ENCODE results near the gene POFUT1. TPM values are rescaled to one million over a fixed set of nuclear protein-coding genes. Genes with fewer than 3 reads are reported as not detected.

Gene POFUT1
- polyA plus RNA-seq, 3 donors, result 10.9 to 22.8 (median 11.8) TPM

- peaks cover 12% of the 10 kb centered on the region for H3K4me1 Mint-ChIP-seq
- H3K4me1 ChIP-seq (ENCODE audit: control insufficient read depth in 1 of 2, insufficient read depth in 2 of 2, low read length in 2 of 2), result peaks cover 6 to 11% of the 10 kb centered on the region in 2 donors
These were observed 22.6 kb upstream of the POFUT1 start for GRCh38 chr20:32184961-32185603.

GRCh38 chr20:32186506-32186905 lies 21.2 kb upstream of the POFUT1 start:
- H3K4me3 ChIP-seq (replicated peaks in 1 of 3; ENCODE audit: low read depth in 2 of 3, low read length in 3 of 3), result no peak overlapping the region
- no peak overlapping the region for H3K9ac ChIP-seq (ENCODE audit: insufficient read depth, low read length, poor library complexity, severe bottlenecking)
- H3K9me3 ChIP-seq (replicated peaks in 1 of 2; ENCODE audit: control insufficient read depth in 1 of 2, insufficient read depth in 1 of 2, low read length in 2 of 2), result no peaks in the 10 kb centered on the region
- no CpG with 5 or more reads among the region's 1 CpG for WGBS (ENCODE audit: insufficient coverage)
- H3K4me1 ChIP-seq (ENCODE audit: control insufficient read depth in 1 of 2, insufficient read depth in 2 of 2, low read length in 2 of 2), result peaks cover 16 to 21% of the 10 kb centered on the region in 2 donors
- H3K27me3 Mint-ChIP-seq (ENCODE audit: low read depth in 3 of 3), result peaks cover 4 to 6% (median 6%) of the 10 kb centered on the region in 3 donors
- no peak overlapping the region for H3K27ac ChIP-seq (ENCODE audit: low read depth in 1 of 2, low read length in 2 of 2)
- H3K4me3 Mint-ChIP-seq, result no peak overlapping the region
- DNase-seq, result no peak
- TF ChIP-seq CTCF (IDR thresholded peaks at IDR 0.05), result no peak
- H3K27ac Mint-ChIP-seq, result no peak overlapping the region
- no peak overlapping the region for H2AFZ ChIP-seq (ENCODE audit: insufficient read depth, low read depth, low read length, poor library complexity, severe bottlenecking)
- intact Hi-C loops (cut with micrococcal nuclease), result no loop called here
- H3K36me3 Mint-ChIP-seq, result peaks cover 5 to 6% of the 10 kb centered on the region in 2 donors
- H3K4me1 Mint-ChIP-seq, result peaks cover 21% of the 10 kb centered on the region
- H3K27me3 ChIP-seq (ENCODE audit: control insufficient read depth in 2 of 2, insufficient read depth in 2 of 2, low read length in 2 of 2), result no peaks in the 10 kb centered on the region
- H3K9me3 Mint-ChIP-seq, result peaks cover 0 to 3% (median 0%) of the 10 kb centered on the region in 7 donors
- H4K20me1 ChIP-seq (ENCODE audit: insufficient read depth, low read length), result peaks cover 6% of the 10 kb centered on the region
- no peaks in the 10 kb centered on the region for H3K36me3 ChIP-seq (replicated peaks in 1 of 2; ENCODE audit: control insufficient read depth in 1 of 2, insufficient read depth in 2 of 2, low read length in 2 of 2)
- no peak overlapping the region for H3K4me2 ChIP-seq (replicated peaks; ENCODE audit: extremely low read depth, low read length, poor library complexity, severe bottlenecking)
- H3K79me2 ChIP-seq (ENCODE audit: insufficient read depth, low read length), result no peaks in the 10 kb centered on the region

More at GRCh38 chr20:32184961-32185603, 22.6 kb upstream of the POFUT1 start:
- peaks cover 0 to 3% (median 0%) of the 10 kb centered on the region in 7 donors for H3K9me3 Mint-ChIP-seq
- no peaks in the 10 kb centered on the region for H3K27me3 ChIP-seq (ENCODE audit: control insufficient read depth in 2 of 2, insufficient read depth in 2 of 2, low read length in 2 of 2)
- peaks cover 2 to 7% (median 6%) of the 10 kb centered on the region in 3 donors for H3K27me3 Mint-ChIP-seq (ENCODE audit: low read depth in 3 of 3)
- intact Hi-C loops (cut with micrococcal nuclease), result no loop called here
- no peaks in the 10 kb centered on the region for H3K36me3 ChIP-seq (replicated peaks in 1 of 2; ENCODE audit: control insufficient read depth in 1 of 2, insufficient read depth in 2 of 2, low read length in 2 of 2)
- H3K27ac ChIP-seq (ENCODE audit: low read depth in 1 of 2, low read length in 2 of 2), result no peak overlapping the region
- no peak for DNase-seq
- no peak overlapping the region for H3K4me3 ChIP-seq (replicated peaks in 1 of 3; ENCODE audit: low read depth in 2 of 3, low read length in 3 of 3)
- H3K4me3 Mint-ChIP-seq, result no peak overlapping the region
- H3K9me3 ChIP-seq (replicated peaks in 1 of 2; ENCODE audit: control insufficient read depth in 1 of 2, insufficient read depth in 1 of 2, low read length in 2 of 2), result no peaks in the 10 kb centered on the region
- no peaks in the 10 kb centered on the region for H4K20me1 ChIP-seq (ENCODE audit: insufficient read depth, low read length)
- peaks cover 2 to 6% of the 10 kb centered on the region in 2 donors for H3K36me3 Mint-ChIP-seq
- WGBS (ENCODE audit: insufficient coverage), result 94% methylated on average over 8 of the region's 10 CpGs
- H3K9ac ChIP-seq (ENCODE audit: insufficient read depth, low read length, poor library complexity, severe bottlenecking), result no peak overlapping the region
- no peak overlapping the region for H2AFZ ChIP-seq (ENCODE audit: insufficient read depth, low read depth, low read length, poor library complexity, severe bottlenecking)
- H3K79me2 ChIP-seq (ENCODE audit: insufficient read depth, low read length), result no peaks in the 10 kb centered on the region
- peak overlapping the region in 1 of 7 donors; percentile 21 for H3K27ac Mint-ChIP-seq
- TF ChIP-seq CTCF (IDR thresholded peaks at IDR 0.05), result no peak
- H3K4me2 ChIP-seq (replicated peaks; ENCODE audit: extremely low read depth, low read length, poor library complexity, severe bottlenecking), result no peak overlapping the region

Data from CD14-positive monocyte (primary cell).